ENCODE data around the gene ACADM. TPM values are rescaled to one million over a fixed set of nuclear protein-coding genes. Genes with fewer than 3 reads are reported as not detected.
A peak's percentile ranks its signal among the peaks of the same experiment; 100 is the strongest.

Gene ACADM
- total and polyA plus RNA-seq, 2 donors (not counting 3 experiments of a cell fraction or from before 2014, with no cell fraction given) = 10.8 to 32.5 TPM

GRCh38 chr1:75796376-75797272, 72.1 kb downstream of the ACADM start, which contains the start of gene MSH4:
TSS of gene MSH4 (plus strand) at chr1:75796882. CDS start at chr1:75796986, 104 bp downstream.
- no peak within 1 kb of the TSS for H3K4me3 ChIP-seq (replicated peaks in 1 of 3; ENCODE audit: insufficient read depth in 1 of 3, low read depth in 1 of 3, low read length in 3 of 3)
- peaks cover 13 to 40% of the 10 kb centered on the region in 2 experiments for H3K36me3 ChIP-seq (ENCODE audit: control insufficient read depth in 2 of 2, extremely low read depth in 1 of 2, insufficient read depth in 2 of 2, low read length in 2 of 2)
- dilution Hi-C loops (cut with MboI; ENCODE audit: extremely low pct_ligation_motif_present, low sequenced_read_pairs) = no loop called here
- H3K4me2 ChIP-seq (ENCODE audit: insufficient read depth, low read length) = no peak within 1 kb of the TSS
- peaks cover 11% of the 10 kb centered on the region for H3K79me2 ChIP-seq (ENCODE audit: control insufficient read depth, insufficient read depth, low read length)
- no peak within 1 kb of the TSS for H2AFZ ChIP-seq (ENCODE audit: low read depth, low read length)
- H3K27ac ChIP-seq (ENCODE audit: insufficient read depth, low read depth, low read length) = no peak within 1 kb of the TSS
- intact Hi-C loops (cut with micrococcal nuclease) = no loop called here
- no peaks in the 10 kb centered on the region for H3K9me3 ChIP-seq (replicated peaks; ENCODE audit: control insufficient read depth, insufficient read depth, low read length)
- H3K4me1 ChIP-seq (ENCODE audit: control insufficient read depth, extremely low read depth, insufficient read depth, low read length) = no peaks in the 10 kb centered on the region
- POLR2A ChIA-PET = interaction anchor here (1.6 kb wide), 1 partner anchor 10 kb away, joined by 4 read pairs; the partner anchor contains the start of gene RABGGTB
- H3K9ac ChIP-seq (replicated peaks; ENCODE audit: extremely low read depth, insufficient read depth, low read length) = no peak within 1 kb of the TSS
- FAIRE-seq (no peak), DNase-seq (ENCODE audit: low read depth, low spot score) (no peak)
- H4K20me1 ChIP-seq (replicated peaks; ENCODE audit: control insufficient read depth, extremely low read depth, insufficient read depth, low read length) = peaks cover 10% of the 10 kb centered on the region
- TF ChIP-seq POLR2A (IDR thresholded peaks at IDR 0.05; ENCODE audit: low read depth, low read length) (no peak), MYC (IDR thresholded peaks at IDR 0.05; ENCODE audit: low read depth, low read length) (no peak), CTCF (IDR thresholded peaks at IDR 0.05; ENCODE audit: extremely low read depth in 1 of 2, insufficient read depth in 1 of 2, low read depth in 1 of 2, low read length in 2 of 2) (no peak), EZH2 (IDR thresholded peaks at IDR 0.05; ENCODE audit: borderline replicate concordance, low read depth, low read length, severe bottlenecking) (no peak), POLR2AphosphoS5 (IDR thresholded peaks at IDR 0.05; ENCODE audit: insufficient read depth, low read depth, low read length) (peak; percentile 55)
- H3K9me1 ChIP-seq (replicated peaks; ENCODE audit: control insufficient read depth, extremely low read depth, insufficient read depth, low read length) = no peaks in the 10 kb centered on the region
- CTCF ChIA-PET = no interaction called here
- no TSS peak for BruUV-seq (replicated peaks)
- H3K27me3 ChIP-seq (ENCODE audit: control insufficient read depth in 2 of 2, insufficient read depth in 2 of 2, low read length in 2 of 2) = no peaks in the 10 kb centered on the region

Data from endothelial cell of umbilical vein (primary cell).